Sigmoid colon (tissue), 3 donors: Measurements from ENCODE around the gene S100P.

Source experiments
- POLR2A ChIP-seq, 2 donors: fragments of 450-650 bp; IDR thresholded peaks; one replicate each; pipeline ENCODE4 v1.6.1; 2016; ENCODE audit warnings: antibody characterized with exemption in 2 of 2, mild to moderate bottlenecking in 2 of 2, moderate library complexity in 2 of 2
- TF ChIP-seq, protein P1 (sequence below), 4 experiments: fragments of 450-650 bp in 3 of 4; fragments of 200-600 bp in 1 of 4; IDR thresholded peaks; one replicate each; pipeline ENCODE4 v1.5.1; 2016 to 2019; ENCODE audit warnings: antibody characterized with exemption in 4 of 4, mild to moderate bottlenecking in 3 of 4, moderate library complexity in 2 of 4

DNA sequence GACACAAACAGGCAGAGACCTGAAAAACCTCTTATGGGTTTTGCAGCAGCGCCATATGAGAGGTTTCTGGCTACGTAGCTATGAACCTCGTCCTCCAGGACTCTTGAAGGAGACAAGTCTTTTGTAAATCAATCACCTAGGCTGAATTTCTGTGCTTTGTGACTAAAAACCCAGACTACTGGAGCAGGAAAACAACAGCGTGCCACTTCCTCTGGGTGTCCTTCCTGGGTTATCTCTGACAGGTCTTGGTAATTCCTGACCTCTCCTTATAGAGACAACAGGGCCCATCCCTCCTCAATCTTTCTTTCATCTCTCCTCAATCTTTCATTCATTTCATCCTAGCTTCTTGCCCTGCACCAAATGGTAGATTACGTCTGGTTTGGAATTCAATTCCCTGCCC lies 5.7 kb downstream of the S100P start:
- TF ChIP-seq, protein P1, sequence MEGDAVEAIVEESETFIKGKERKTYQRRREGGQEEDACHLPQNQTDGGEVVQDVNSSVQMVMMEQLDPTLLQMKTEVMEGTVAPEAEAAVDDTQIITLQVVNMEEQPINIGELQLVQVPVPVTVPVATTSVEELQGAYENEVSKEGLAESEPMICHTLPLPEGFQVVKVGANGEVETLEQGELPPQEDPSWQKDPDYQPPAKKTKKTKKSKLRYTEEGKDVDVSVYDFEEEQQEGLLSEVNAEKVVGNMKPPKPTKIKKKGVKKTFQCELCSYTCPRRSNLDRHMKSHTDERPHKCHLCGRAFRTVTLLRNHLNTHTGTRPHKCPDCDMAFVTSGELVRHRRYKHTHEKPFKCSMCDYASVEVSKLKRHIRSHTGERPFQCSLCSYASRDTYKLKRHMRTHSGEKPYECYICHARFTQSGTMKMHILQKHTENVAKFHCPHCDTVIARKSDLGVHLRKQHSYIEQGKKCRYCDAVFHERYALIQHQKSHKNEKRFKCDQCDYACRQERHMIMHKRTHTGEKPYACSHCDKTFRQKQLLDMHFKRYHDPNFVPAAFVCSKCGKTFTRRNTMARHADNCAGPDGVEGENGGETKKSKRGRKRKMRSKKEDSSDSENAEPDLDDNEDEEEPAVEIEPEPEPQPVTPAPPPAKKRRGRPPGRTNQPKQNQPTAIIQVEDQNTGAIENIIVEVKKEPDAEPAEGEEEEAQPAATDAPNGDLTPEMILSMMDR (IDR thresholded peaks at IDR 0.05): no peak
- no peak for TF ChIP-seq POLR2A (IDR thresholded peaks at IDR 0.05)
